Spinal cord (tissue), 10 donors: Measurements from ENCODE around the gene FOCAD. TPM values are rescaled to one million over a fixed set of nuclear protein-coding genes. Genes with fewer than 3 reads are reported as not detected.

ENCODE experiments used
- DNase-seq, 6 donors: peaks; one replicate each; pipeline versions ENCODE4 v3.0.0 to v3.0.0-alpha.2; 2013 to 2015; ENCODE audit warnings: low spot score in 6 of 6, low read depth in 4 of 6
- H3K27ac ChIP-seq: one replicate; pipeline ENCODE4 v1.5.1; 2013; ENCODE audit warnings: low read depth, low read length, control low read depth
- H3K27me3 ChIP-seq: one replicate; pipeline ENCODE4 v1.6.1; 2013; ENCODE audit warnings: low read length; ENCODE audit not compliant: control insufficient read depth, insufficient read depth
- H3K36me3 ChIP-seq: one replicate; pipeline ENCODE4 v1.6.1; 2013; ENCODE audit warnings: low read length; ENCODE audit not compliant: control insufficient read depth, insufficient read depth
- H3K4me1 ChIP-seq: one replicate; pipeline ENCODE4 v1.6.1; 2013; ENCODE audit warnings: low read length; ENCODE audit not compliant: control insufficient read depth, insufficient read depth
- H3K4me3 ChIP-seq: one replicate; pipeline ENCODE4 v1.5.1; 2013; ENCODE audit warnings: low read depth, low read length, control low read depth
- H3K9me3 ChIP-seq: one replicate; pipeline ENCODE4 v1.6.1; 2013; ENCODE audit warnings: low read length; ENCODE audit not compliant: control insufficient read depth, insufficient read depth
- WGBS: methylation state at CpG from one replicate; pipeline ENCODE4 v1.1.5; 2013; ENCODE audit warnings: missing lambda C conversion rate; ENCODE audit not compliant: insufficient coverage; 5-methylcytosine and 5-hydroxymethylcytosine counted together
- polyA plus RNA-seq, 2 donors: library from polyadenylated mRNA; unstranded; fragments of 120-200 nt; gene quantifications; one replicate each; pipeline ENCODE4 v1.2.1, GENCODE V29; 2013; ENCODE audit not compliant: insufficient read length in 2 of 2
- total RNA-seq, 2 donors: library from RNA; depleted of rRNA in 1 of 2; stranded (reverse); fragments of 120-200 nt in 1 of 2; fragments of >200 nt in 1 of 2; gene quantifications; one replicate each; pipeline versions ENCODE4 v1.2.3 to v1.2.4, GENCODE V29; 2013 to 2014
- donor health status: healthy.

The FOCAD gene
- total and polyA plus RNA-seq, 4 donors: 32.3 to 189 (median 52.9) TPM

GRCh38 chr9:20940447-20941173 lies 256.6 kb downstream of the FOCAD start:
- no peak overlapping the region for H3K27ac ChIP-seq
- no peak overlapping the region for H3K4me3 ChIP-seq
- no peaks in the 10 kb centered on the region for H3K4me1 ChIP-seq
- WGBS: 92% methylated on average over 2 of the region's 3 CpGs
- H3K9me3 ChIP-seq: peaks cover 2% of the 10 kb centered on the region
- no peaks in the 10 kb centered on the region for H3K36me3 ChIP-seq
- no peak for DNase-seq
- H3K27me3 ChIP-seq: no peaks in the 10 kb centered on the region

- WGBS: 0% methylated on average over 1 of the region's 7 CpGs
- Histone ChIP-seq H3K27ac (no peak overlapping the region), H3K4me3 (no peak overlapping the region), H3K9me3 (peaks cover under 1% of the 10 kb centered on the region), H3K36me3 (no peaks in the 10 kb centered on the region), H3K27me3 (no peaks in the 10 kb centered on the region), H3K4me1 (no peaks in the 10 kb centered on the region)
- DNase-seq: peak; percentile 57 to 96 (median 66)
Measured at GRCh38 chr9:20941174-20941690, 257.2 kb downstream of the FOCAD start.

- DNase-seq: no peak
- H3K27me3 ChIP-seq: no peaks in the 10 kb centered on the region
- no peaks in the 10 kb centered on the region for H3K9me3 ChIP-seq
- no peak overlapping the region for H3K4me3 ChIP-seq
- H3K27ac ChIP-seq: no peak overlapping the region
- WGBS: 96% methylated on average over 4 of the region's 10 CpGs
- no peaks in the 10 kb centered on the region for H3K36me3 ChIP-seq
- H3K4me1 ChIP-seq: no peaks in the 10 kb centered on the region
Measured at GRCh38 chr9:20944507-20944906, 260.4 kb downstream of the FOCAD start.

GRCh38 chr9:20945269-20945668 lies 261.2 kb downstream of the FOCAD start:
- H3K27me3 ChIP-seq: no peaks in the 10 kb centered on the region
- peak overlapping the region; percentile 6 for H3K27ac ChIP-seq
- DNase-seq: peak in 2 of 6 donors; percentile 36 to 41
- no peaks in the 10 kb centered on the region for H3K36me3 ChIP-seq
- no peak overlapping the region for H3K4me3 ChIP-seq
- no CpG with 5 or more reads among the region's 3 CpGs for WGBS
- no peaks in the 10 kb centered on the region for H3K4me1 ChIP-seq
- H3K9me3 ChIP-seq: no peaks in the 10 kb centered on the region

- DNase-seq: no peak
- Histone ChIP-seq H3K4me1 (no peaks in the 10 kb centered on the region), H3K9me3 (no peaks in the 10 kb centered on the region), H3K27me3 (no peaks in the 10 kb centered on the region), H3K36me3 (no peaks in the 10 kb centered on the region), H3K27ac (no peak overlapping the region), H3K4me3 (no peak overlapping the region)
- WGBS: no CpG with 5 or more reads among the region's 2 CpGs
Measured at GRCh38 chr9:20945856-20946255, 261.8 kb downstream of the FOCAD start.

GRCh38 chr9:20948703-20949102 lies 264.6 kb downstream of the FOCAD start:
- no peaks in the 10 kb centered on the region for H3K4me1 ChIP-seq
- H3K27ac ChIP-seq: no peak overlapping the region
- no peaks in the 10 kb centered on the region for H3K27me3 ChIP-seq
- no peaks in the 10 kb centered on the region for H3K36me3 ChIP-seq
- 58% methylated on average over 3 of the region's 4 CpGs for WGBS
- H3K9me3 ChIP-seq: no peaks in the 10 kb centered on the region
- no peak overlapping the region for H3K4me3 ChIP-seq
- DNase-seq: no peak

GRCh38 chr9:20950707-20951106 lies 266.6 kb downstream of the FOCAD start:
- no peak overlapping the region for H3K27ac ChIP-seq
- H3K4me3 ChIP-seq: no peak overlapping the region
- no peak for DNase-seq
- H3K9me3 ChIP-seq: no peaks in the 10 kb centered on the region
- H3K4me1 ChIP-seq: peaks cover 3% of the 10 kb centered on the region
- 100% methylated on average over 1 of the region's 2 CpGs for WGBS
- H3K36me3 ChIP-seq: no peaks in the 10 kb centered on the region
- H3K27me3 ChIP-seq: no peaks in the 10 kb centered on the region

- Histone ChIP-seq H3K27me3 (no peaks in the 10 kb centered on the region), H3K36me3 (no peaks in the 10 kb centered on the region), H3K9me3 (no peaks in the 10 kb centered on the region), H3K4me3 (no peak overlapping the region), H3K4me1 (no peaks in the 10 kb centered on the region), H3K27ac (no peak overlapping the region)
- WGBS: 100% methylated on average over 1 of the region's 4 CpGs
- no peak for DNase-seq
Measured at GRCh38 chr9:20962536-20963225, 278.6 kb downstream of the FOCAD start.

GRCh38 chr9:20972684-20973083 lies 288.6 kb downstream of the FOCAD start:
- no peaks in the 10 kb centered on the region for H3K4me1 ChIP-seq
- DNase-seq: no peak
- H3K4me3 ChIP-seq: no peak overlapping the region
- 100% methylated on average over 1 of the region's 1 CpG for WGBS
- H3K36me3 ChIP-seq: no peaks in the 10 kb centered on the region
- H3K27me3 ChIP-seq: no peaks in the 10 kb centered on the region
- no peaks in the 10 kb centered on the region for H3K9me3 ChIP-seq
- H3K27ac ChIP-seq: no peak overlapping the region
